Measurements from ENCODE around the gene SLC20A1.

The SLC20A1 gene

DNA sequence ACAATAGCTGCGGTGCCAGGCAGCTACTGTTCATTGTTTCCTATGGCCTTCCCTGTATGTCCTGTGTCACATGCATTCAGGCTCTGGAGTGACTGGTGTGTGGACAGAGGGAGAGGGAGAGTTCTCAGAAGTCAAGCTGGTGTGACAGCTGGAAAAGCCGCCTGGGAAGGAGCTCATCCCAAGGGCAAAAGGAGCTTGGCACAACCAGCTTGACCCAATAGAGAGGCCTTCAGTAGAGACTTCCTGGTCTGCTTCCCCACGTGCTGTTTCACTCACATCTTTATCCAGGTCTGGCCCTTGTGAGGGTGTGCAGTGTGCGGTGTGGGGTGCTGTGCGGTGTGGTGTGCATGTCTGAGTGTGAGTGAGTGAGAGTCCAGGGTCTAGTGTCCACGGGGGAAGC, 64.0 kb downstream of the SLC20A1 start:
- no peak for DNase-seq (ENCODE audit: low read depth)

- no peak for DNase-seq (ENCODE audit: low read depth)
Observed at GRCh38 chr2:112710956-112711750, 65.4 kb downstream of the SLC20A1 start.

DNA sequence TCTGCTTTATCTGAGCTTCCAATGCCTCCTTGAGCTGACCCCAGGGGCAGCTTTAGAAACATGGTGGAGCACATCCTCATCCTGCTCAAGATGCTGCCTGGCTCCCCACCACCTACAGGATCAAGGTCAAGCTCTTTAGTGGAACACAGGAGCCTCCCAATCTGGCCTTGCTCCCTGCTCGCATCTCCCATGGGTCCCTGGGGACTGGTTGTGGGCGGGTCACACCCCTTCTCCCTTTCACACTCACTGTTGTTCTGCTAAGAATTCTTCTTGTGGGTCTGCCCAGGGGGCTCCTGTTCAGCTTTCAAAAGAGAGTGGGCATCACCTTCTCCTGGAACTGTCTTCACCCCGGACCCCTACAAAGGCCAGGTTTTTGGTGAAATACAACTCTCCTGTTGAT, 66.7 kb downstream of the SLC20A1 start:
- no peak for DNase-seq (ENCODE audit: low read depth)

- no peak for DNase-seq (ENCODE audit: low read depth)
Observed at GRCh38 chr2:112712903-112713584, 67.3 kb downstream of the SLC20A1 start.
